GM10847 (cell line): ENCODE measurements around the gene GPATCH4.

Experiments used
- POLR2A ChIP-seq: IDR thresholded peaks from 2 replicates; pipeline ENCODE4 v1.6.1; 2011; ENCODE audit not compliant: insufficient read length; ENCODE audit errors: extremely low read depth

The GPATCH4 gene

DNA sequence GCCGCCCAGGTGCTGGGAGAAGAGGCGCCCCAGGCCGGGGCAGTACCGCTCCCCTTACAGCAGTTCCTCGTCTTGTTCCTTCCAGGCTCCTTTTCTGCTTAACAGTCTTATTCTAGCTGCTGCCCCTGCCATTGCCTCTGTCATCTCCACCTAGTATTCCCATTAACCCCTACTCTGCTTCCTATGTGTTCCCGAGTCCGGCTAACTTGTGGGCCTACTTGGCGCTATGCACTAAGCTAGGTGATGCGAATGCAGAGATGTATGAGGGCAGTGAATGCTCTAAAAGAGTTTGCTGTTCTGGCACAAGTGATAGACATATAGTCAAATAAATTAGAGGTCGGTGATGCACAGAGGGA lies 28.6 kb downstream of the GPATCH4 start:
- TF ChIP-seq POLR2A, result no peak

GRCh38 chr1:156571919-156572662 lies 29.2 kb downstream of the GPATCH4 start, which contains the start of gene IQGAP3:
TSS of gene IQGAP3 (minus strand) at chr1:156572565. CDS start at chr1:156572529, 36 bp downstream.
- no peak for TF ChIP-seq POLR2A

- no peak for TF ChIP-seq POLR2A
Measured at GRCh38 chr1:156571261-156571852, 29.9 kb downstream of the GPATCH4 start.

- no peak for TF ChIP-seq POLR2A
Measured at GRCh38 chr1:156566436-156566835, 34.8 kb downstream of the GPATCH4 start.

GRCh38 chr1:156565519-156565918 lies 35.8 kb downstream of the GPATCH4 start:
- no peak for TF ChIP-seq POLR2A

GRCh38 chr1:156560585-156561163 lies 40.6 kb downstream of the GPATCH4 start:
- TF ChIP-seq POLR2A, result no peak

DNA sequence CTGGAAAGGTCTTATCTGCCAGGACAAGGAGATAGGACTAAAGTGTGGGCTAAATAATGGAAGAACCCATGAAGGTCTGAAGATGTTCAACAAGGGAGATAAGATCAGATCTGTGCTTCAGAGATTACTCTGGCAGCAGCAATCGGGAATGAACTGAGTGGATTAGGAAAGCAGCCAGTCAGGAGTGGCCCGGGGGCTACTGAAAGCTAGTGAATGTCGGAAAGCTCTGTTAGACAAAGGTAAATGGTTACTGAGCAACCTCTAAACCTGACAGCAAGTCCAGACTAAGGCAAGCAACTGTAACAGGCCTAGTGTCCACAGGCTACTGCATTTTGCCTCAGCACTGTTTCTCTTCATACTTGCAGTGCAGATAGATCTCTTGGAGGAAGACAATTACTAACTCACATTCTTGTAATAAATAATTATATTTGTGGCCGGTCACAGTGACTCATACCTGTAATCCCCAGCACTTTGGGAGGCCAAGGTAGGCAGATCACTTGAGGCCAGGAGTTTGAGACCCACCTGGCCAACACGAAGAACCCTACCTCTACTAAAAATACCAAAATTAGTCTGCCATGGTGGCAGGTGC lies 41.4 kb downstream of the GPATCH4 start:
- TF ChIP-seq POLR2A, result no peak

DNA sequence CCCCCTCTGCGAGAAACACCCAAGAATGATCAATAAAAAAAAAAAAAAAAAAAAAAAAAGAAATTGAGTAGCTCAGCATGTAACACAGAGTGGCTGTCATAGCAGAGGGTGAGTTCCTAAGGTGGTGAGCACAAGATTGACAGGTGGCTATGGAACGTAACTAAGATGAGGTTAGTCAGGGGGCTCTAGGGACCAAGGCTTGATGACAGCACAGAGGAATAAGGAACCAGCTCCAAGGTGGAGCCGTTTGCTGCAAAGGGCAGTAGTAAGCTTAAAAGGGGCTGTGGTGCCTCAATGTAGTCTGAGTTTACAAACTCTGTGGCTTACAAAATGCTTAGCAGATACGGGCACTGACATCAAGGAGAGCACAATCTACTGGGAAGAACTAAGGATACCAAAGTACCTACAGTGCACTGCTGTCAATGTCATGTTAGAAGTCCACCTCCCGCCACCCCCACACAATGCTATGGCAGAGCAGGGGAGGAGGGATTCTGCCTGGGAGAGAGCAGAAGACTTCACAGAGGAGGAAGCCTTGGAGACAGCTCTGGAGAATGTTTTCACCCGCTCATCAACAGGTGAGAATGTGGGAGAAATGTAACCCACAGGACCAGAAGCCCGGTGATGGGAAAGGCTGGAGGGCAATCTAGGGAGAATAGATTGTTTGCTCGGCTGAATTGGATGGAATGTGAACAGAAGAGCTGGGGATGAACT lies 42.0 kb downstream of the GPATCH4 start:
- no peak for TF ChIP-seq POLR2A

- no peak for TF ChIP-seq POLR2A
Measured at GRCh38 chr1:156556354-156556753, 44.9 kb downstream of the GPATCH4 start.

DNA sequence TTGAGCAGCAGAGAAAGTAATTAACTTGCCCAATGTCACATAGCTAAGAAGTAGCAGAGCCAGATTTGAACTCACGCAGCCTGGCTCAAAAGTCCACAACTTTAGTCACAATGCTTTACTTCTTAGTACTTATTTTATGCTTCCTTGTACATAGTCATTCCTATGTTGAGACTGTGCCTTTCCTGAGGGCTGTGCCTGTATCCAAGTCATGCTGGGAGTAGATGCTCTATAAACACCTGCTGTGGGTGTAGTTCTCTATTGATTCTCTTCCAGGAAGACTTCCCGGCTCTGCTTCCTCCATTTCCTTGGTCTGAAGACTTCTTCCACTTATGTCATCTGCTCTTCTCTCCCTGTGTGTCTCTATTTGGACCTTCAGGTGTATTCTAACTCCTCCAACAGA lies 45.6 kb downstream of the GPATCH4 start:
- TF ChIP-seq POLR2A, result no peak

- no peak for TF ChIP-seq POLR2A
Measured at GRCh38 chr1:156554971-156555370, 46.3 kb downstream of the GPATCH4 start.

DNA sequence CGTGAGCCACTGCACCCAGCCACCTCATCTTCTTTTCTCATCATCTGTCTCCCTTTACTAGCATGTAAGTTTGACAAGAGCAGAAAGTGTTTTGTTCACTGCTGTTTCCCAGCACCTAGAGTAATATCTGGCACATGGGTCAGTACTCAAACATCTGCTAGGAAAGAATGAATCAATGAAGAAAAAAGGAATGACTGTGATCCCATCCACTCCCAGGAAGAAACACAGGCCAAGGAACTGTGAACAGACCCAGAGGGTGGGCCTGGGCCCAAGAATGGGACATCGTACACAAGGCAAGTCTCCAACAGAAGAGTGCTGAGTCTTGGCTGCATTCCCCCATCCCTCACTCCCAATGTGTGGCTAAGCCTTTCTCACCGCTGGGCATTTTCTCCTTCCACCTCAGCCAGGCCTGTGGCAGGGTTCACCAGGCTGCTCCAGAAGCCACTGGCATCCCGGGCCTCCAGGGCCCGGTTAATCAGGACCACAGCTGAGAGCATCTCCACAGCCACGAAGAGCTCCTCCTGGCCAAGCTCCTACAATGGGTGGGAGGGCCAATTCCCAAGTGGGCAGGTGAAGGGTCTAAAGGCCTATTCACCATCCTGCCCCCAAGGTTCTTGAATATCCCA lies 47.3 kb downstream of the GPATCH4 start:
- TF ChIP-seq POLR2A, result no peak

- TF ChIP-seq POLR2A, result no peak
Measured at GRCh38 chr1:156552518-156552917, 48.8 kb downstream of the GPATCH4 start.

DNA sequence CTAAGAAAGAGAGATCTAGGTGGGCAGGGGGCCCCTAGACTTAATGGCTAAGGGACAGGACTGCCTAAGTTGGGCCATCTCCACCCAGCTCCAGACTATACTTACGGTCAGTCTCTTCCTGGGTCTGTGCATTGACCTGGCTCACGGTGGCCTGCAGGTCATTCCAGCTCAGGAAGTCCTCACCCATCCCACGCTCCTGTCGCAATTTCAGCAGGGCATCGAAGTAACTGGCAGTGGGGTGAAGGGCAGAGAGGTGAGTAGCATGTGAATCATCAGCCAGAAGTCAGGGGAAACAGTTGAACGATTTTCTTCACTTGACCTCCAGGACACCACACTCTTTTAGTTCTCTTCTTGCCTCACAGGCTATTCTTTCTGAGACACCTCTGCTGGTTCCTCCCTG lies 49.4 kb downstream of the GPATCH4 start:
- no peak for TF ChIP-seq POLR2A

GRCh38 chr1:156551066-156551643 lies 50.1 kb downstream of the GPATCH4 start:
- TF ChIP-seq POLR2A, result no peak

DNA sequence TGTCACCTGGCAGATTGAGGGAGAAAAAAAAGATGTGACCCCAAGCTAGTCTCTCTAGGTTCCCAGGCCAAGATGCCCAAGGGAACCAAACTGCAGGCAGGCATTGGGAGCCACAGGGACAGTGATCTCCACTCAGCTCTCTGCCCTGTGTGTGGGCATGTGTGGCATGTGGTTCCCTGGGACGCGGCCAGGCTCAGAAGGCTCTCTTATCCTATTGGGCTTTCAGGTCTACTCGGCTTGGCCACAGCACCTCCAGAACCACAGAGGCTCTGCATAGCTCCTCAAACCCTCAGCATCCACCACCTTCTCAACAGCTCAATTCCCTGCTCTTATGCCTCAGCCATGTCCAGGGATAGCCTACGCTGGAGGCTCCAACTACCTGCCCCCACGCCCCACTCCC lies 50.9 kb downstream of the GPATCH4 start:
- TF ChIP-seq POLR2A, result no peak
